ENCODE measurements around the gene XAB2. TPM values are rescaled to one million over a fixed set of nuclear protein-coding genes. Genes with fewer than 3 reads are reported as not detected.

XAB2 gene
- total RNA-seq, 1 donor from 2014 or later = 47.0 TPM

- DNase-seq (ENCODE audit: low read depth, low spot score) = no peak
- Mint-ChIP-seq H3K27ac (ENCODE audit: unreplicated experiment) (peak overlapping the region; percentile 99), H3K9me3 (no peaks in the 10 kb centered on the region), H3K36me3 (ENCODE audit: low read depth) (peaks cover 7% of the 10 kb centered on the region), H3K4me3 (peak overlapping the region; percentile 99), H3K27me3 (ENCODE audit: low read depth) (peaks cover 4% of the 10 kb centered on the region), H3K4me1 (peaks cover 27% of the 10 kb centered on the region)
- no peak for TF ChIP-seq CTCF (conservative IDR thresholded peaks at IDR 0.05)
These were observed 595 bp downstream of the XAB2 start for GRCh38 chr19:7628589-7629311.

GRCh38 chr19:7627166-7627565, 2.2 kb downstream of the XAB2 start:
- H3K27me3 Mint-ChIP-seq (ENCODE audit: low read depth) = peaks cover 4% of the 10 kb centered on the region
- DNase-seq (ENCODE audit: low read depth, low spot score) = no peak
- H3K36me3 Mint-ChIP-seq (ENCODE audit: low read depth) = peaks cover 11% of the 10 kb centered on the region
- H3K9me3 Mint-ChIP-seq = no peaks in the 10 kb centered on the region
- no peak for TF ChIP-seq CTCF (conservative IDR thresholded peaks at IDR 0.05)
- peaks cover 27% of the 10 kb centered on the region for H3K4me1 Mint-ChIP-seq
- H3K27ac Mint-ChIP-seq (ENCODE audit: unreplicated experiment) = no peak overlapping the region
- H3K4me3 Mint-ChIP-seq = peak overlapping the region; percentile 79

- H3K27me3 Mint-ChIP-seq (ENCODE audit: low read depth) = peaks cover 4% of the 10 kb centered on the region
- DNase-seq (ENCODE audit: low read depth, low spot score) = no peak
- peaks cover 27% of the 10 kb centered on the region for H3K4me1 Mint-ChIP-seq
These were observed 3.5 kb downstream of the XAB2 start for GRCh38 chr19:7625763-7626372.

GRCh38 chr19:7624810-7625209, 4.5 kb downstream of the XAB2 start:
- peaks cover 4% of the 10 kb centered on the region for H3K27me3 Mint-ChIP-seq (ENCODE audit: low read depth)
- no peaks in the 10 kb centered on the region for H3K9me3 Mint-ChIP-seq
- no peak for TF ChIP-seq CTCF (conservative IDR thresholded peaks at IDR 0.05)
- DNase-seq (ENCODE audit: low read depth, low spot score) = no peak
- H3K4me1 Mint-ChIP-seq = peaks cover 17% of the 10 kb centered on the region
- no peak overlapping the region for H3K4me3 Mint-ChIP-seq
- no peak overlapping the region for H3K27ac Mint-ChIP-seq (ENCODE audit: unreplicated experiment)
- peaks cover 17% of the 10 kb centered on the region for H3K36me3 Mint-ChIP-seq (ENCODE audit: low read depth)

More at GRCh38 chr19:7625763-7626372, 3.5 kb downstream of the XAB2 start:
- TF ChIP-seq CTCF (conservative IDR thresholded peaks at IDR 0.05) = no peak
- Mint-ChIP-seq H3K9me3 (no peaks in the 10 kb centered on the region), H3K27ac (ENCODE audit: unreplicated experiment) (no peak overlapping the region), H3K36me3 (ENCODE audit: low read depth) (peaks cover 17% of the 10 kb centered on the region), H3K4me3 (no peak overlapping the region)

GRCh38 chr19:7623725-7624603, 5.4 kb downstream of the XAB2 start:
- Mint-ChIP-seq H3K9me3 (no peaks in the 10 kb centered on the region), H3K27ac (ENCODE audit: unreplicated experiment) (no peak overlapping the region)

More at GRCh38 chr19:7623725-7624603, 5.4 kb downstream of the XAB2 start:
- no peak for DNase-seq (ENCODE audit: low read depth, low spot score)
- H3K27me3 Mint-ChIP-seq (ENCODE audit: low read depth) = no peaks in the 10 kb centered on the region
- H3K4me3 Mint-ChIP-seq = no peak overlapping the region
- TF ChIP-seq CTCF (conservative IDR thresholded peaks at IDR 0.05) = no peak
- H3K36me3 Mint-ChIP-seq (ENCODE audit: low read depth) = peaks cover 12% of the 10 kb centered on the region
- H3K4me1 Mint-ChIP-seq = peaks cover 8% of the 10 kb centered on the region

Data from neural crest cell (in vitro differentiated cells).